PFSK-1 (cell line): ENCODE data around the gene SH3GL1.

ENCODE experiments used
- POLR2AphosphoS5 ChIP-seq: IDR thresholded peaks from 2 replicates; pipeline ENCODE4 v1.6.1; 2012; ENCODE audit warnings: low read depth, mild to moderate bottlenecking, control low read depth, low read length, moderate library complexity
- TAF1 ChIP-seq: IDR thresholded peaks from 2 replicates; pipeline ENCODE4 v1.6.1; 2012; ENCODE audit warnings: low read length, control low read depth, borderline replicate concordance; ENCODE audit not compliant: insufficient read depth

DNA sequence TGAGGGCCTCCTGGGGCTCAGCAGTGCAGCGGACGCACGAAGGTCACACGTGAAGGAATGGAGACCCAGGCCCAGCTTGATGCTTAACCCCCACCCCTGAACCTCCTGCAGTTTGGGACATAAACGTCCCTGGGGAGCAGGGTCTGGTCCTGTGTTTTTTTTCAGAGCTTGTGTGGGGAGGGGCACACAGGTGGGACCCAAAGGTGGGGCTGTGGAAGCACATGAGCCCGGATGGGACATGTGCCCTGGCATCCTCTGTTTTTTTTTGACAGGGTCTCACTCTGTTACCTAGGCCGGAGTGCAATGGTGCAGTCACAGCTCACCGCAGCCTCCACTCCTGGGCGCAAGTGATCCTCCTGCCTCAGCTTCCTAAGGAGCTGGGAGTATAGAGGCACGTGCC is 36.8 kb upstream of the SH3GL1 start:
- TF ChIP-seq POLR2AphosphoS5 (no peak), TAF1 (no peak)
